Measurements from ENCODE around the gene GLT8D2.

GLT8D2 gene

GRCh38 chr12:103997286-103997900 is 52.6 kb downstream of the GLT8D2 start:
- no peak for DNase-seq

GRCh38 chr12:103996595-103996994 is 53.4 kb downstream of the GLT8D2 start:
- no peak for DNase-seq

DNA sequence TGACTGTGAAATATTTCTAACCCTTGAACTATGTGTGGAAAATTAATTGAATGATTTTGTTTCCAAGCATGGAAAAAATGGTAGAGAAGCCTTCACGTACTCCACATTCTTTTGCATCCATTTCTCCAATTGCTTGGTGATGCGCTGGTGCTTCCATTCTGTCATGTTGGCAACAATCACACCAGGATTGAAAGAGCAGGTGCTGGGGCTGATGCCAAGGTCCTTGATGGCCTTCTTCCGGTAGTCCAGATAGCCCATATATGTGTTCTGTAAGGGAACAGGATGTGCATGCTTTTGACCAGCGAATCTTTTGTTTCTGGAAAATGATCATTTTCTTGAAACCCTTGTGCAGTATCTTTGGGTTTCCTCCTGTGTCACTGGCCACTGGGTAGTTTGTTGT is 55.8 kb downstream of the GLT8D2 start:
- peak; percentile 94 for DNase-seq

DNA sequence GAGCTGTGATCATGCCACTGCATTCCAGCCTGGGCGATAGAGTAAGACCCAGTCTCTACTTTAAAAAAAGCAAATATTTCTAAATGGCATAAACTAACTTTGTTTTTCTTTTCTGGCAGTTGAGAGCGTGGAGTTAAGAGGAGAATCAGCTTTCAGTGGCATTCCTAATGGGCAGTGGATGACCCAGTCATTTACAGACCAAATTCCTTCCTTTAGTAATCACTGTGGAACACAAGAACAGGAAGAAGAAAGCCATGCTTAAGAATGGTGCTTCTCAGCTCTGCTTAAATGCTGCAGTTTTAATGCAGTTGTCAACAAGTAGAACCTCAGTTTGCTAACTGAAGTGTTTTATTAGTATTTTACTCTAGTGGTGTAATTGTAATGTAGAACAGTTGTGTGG is 63.2 kb downstream of the GLT8D2 start:
- no peak for DNase-seq

DNA sequence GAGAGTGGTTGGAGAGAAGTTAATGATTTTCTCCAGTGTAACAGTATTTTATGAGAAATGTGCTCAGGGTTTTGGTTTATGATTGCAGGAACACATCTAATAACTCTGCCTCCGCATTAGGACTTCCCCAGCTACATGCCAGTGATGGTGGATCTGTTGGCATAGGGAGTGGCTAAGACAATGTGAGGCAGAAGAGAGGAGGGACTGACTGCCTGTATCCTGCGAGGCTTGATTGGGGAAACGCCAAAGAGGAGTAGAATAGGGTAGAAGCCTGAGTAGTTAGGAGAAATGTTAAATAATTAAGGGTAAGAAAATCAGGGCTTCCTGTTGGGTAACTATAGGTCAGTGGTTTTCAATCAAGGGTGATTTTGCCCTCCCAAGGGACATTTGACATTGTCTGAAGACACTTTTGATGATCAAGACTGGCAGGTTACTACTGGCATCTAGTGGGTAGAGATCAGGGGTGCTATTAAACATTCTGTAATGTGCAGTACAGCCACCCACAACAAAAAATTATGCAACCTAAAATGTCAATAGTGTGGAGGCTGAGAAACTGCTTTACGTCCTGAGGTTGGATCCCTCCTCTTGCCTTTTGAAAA is 71.5 kb downstream of the GLT8D2 start:
- no peak for DNase-seq

DNA sequence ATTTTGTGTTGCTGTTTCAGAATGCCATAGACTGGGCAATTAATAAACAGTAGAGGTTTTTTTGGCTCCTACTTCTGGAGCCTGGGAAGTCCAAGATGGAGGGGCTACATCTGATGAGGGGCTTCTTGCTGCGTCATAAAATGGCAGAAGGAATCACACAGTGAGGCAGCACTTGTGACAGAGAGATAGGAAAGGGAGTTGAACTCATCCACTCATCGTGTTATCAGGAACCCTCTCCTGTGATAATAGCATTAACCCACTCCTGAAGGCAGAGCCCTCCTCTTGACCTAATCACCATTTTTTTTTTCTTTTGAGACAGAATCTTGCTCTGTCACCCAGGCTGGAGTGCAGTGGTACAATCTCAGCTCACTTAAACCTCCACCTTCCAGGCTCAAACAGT is 74.6 kb downstream of the GLT8D2 start:
- DNase-seq: no peak

GRCh38 chr12:103973909-103974308 is 76.1 kb downstream of the GLT8D2 start:
- no peak for DNase-seq

DNA sequence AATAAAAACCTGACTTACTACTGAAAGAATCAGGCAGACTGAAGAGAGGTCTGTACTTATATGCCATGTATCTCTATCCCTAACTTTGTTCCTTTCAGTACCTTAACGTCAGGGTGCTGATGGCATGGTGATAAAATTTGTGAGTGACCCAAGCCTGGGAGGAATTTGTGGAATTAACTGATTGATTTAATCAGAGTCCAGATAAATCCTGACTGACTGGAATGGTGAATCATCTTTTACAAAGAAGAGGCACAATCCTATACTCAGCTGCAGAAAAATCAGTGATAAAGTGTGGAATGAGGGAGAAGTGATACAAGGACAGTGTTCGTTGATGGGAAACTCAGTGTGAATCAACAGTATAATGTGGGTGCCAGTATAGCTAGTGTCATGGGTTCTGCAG is 80.6 kb downstream of the GLT8D2 start:
- DNase-seq: no peak

DNA sequence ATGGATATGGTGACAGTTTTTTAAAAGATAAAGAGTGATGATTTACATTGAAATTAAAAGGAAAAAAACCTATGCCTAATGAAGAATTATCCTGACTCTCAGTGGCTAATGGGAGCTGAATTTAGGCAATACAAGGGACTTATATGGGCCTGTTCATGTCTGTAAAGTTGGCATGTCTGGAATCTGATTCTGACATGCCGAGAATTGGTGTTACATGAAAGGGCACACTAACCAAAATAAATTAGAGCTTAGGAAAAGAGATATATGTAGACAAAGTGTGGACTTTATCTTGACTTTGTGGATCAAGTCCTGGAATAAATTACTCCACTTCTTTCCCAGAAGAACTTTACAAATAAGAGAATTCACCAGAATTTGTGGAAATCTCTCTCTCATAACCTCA is 83.3 kb downstream of the GLT8D2 start:
- no peak for DNase-seq

GRCh38 chr12:103965590-103966504 is 84.1 kb downstream of the GLT8D2 start, which contains the start of gene TDG:
Gene TDG (plus strand): TSS chr12:103965872. CDS start chr12:103966038, 166 bp downstream.
- peak; percentile 98 for DNase-seq

DNA sequence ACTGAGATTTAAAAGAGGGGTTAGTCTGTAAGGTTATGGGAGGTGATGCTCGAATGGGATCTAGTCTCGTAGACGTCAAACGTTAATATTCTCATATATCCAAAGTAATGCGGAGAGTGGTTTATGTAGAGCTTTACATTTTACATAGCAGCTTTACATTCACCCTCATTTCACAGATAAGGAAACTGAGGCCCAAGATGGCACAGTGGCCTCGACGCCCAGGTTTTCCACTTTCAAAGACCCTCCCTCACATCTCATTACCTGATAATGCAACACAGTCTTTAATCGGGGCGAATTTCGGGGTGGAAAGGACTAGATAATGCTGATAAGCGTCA is 84.8 kb downstream of the GLT8D2 start:
- no peak for DNase-seq

GRCh38 chr12:103964805-103965204 is 85.2 kb downstream of the GLT8D2 start:
- DNase-seq: no peak

GRCh38 chr12:103962493-103962892 is 87.5 kb downstream of the GLT8D2 start:
- DNase-seq: no peak

GRCh38 chr12:103960616-103961227 is 89.3 kb downstream of the GLT8D2 start:
- no peak for DNase-seq

GRCh38 chr12:103958621-103959020 is 91.4 kb downstream of the GLT8D2 start:
- DNase-seq: no peak

DNA sequence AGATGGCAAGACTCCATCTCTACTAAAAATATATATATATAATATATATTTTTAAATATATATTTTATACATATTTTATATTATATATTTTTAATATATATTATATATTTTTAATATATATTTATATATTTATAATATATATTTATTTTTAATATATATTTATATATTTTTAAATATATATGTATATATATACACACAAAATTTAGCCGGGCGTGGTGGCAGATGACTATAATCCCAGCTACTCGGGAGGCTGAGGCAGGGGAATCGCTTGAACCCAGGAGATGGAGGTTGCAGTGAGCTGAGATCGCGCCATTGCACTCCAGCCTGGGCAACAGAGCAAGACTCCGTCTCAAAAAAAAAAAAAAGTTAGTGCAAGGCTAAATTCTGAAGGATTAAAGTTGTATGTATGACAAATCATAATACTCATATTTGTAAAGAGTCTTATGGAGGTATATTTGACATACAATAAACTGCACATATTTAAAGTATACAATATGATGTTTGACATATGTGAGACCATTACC is 92.1 kb downstream of the GLT8D2 start:
- no peak for DNase-seq

DNA sequence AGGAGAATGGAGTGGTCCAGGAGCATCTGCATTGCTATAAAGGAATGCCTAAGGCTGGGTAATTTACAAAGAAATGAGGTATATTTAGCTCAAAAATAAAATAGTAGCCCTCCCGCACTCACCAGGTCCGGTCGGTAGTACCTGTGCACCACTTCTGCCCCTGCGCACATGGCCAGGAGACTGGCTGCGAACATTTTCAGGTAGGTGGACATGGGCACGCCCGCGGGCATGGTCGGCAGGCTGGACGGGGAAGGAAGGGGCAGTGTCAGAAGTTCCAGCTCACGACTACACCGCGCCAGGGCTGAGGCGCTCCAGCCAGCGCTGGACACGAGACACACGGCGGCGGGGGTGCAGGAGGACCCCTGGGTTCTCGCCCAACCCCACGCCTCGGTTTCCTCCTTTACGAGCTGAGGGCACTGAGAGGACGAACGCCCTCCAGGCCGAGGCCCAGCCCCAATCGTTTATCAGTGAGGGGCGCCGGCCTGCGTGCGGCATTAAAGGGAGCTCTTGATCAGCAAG is 93.4 kb downstream of the GLT8D2 start:
- DNase-seq: no peak

DNA sequence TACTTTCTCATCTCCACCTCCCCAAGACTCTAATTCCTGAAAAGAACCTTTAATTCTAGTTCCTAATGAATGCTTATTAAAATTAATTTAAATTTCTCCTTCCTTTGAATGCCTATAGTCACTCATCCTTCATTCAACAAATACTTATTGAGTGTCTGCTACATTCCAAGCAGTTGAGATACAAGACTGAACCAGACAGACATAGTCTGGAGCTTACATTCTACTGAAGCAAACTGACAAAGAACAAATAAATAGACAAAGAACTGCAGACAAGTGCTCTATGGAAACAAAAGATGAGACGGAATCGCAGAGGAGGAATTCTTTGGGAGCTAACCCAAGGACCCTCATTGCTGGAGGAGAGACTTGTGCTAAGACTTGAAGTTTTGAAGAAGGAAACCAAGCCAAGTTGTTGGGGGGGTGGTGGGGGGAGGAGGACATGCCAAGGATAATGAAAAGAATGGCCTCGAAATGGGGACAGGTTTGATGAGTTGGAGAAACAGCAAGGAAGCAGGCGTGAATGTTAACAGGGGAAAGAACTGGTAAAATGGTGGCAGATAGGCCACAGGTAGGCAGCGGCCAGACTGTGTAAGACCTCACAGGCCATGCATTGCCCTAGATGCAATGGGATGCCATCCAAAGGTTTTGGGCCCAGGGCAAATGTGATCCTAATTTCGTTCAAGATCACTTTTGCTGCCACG is 94.0 kb downstream of the GLT8D2 start:
- no peak for DNase-seq

DNA sequence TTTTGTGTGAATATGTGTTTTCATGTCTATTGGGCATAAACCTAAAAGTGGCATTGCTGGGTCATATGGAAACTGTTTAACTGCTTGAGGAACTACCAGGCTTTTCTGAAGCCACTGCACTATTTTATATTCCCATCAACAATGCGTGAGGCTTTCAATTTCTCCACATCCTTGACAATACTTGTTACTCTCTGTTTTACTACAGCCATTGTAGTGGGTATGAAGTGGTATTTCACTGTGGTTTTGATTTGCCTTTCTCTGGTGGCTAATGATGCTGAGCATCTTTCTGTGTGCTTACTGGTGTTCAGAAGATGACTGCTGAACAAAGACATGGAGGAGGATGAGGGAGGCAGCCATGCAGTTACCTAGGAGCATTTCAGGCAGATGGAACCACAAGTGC is 97.5 kb downstream of the GLT8D2 start:
- DNase-seq: no peak

GRCh38 chr12:103948746-103949406 is 101.1 kb downstream of the GLT8D2 start:
- no peak for DNase-seq

DNA sequence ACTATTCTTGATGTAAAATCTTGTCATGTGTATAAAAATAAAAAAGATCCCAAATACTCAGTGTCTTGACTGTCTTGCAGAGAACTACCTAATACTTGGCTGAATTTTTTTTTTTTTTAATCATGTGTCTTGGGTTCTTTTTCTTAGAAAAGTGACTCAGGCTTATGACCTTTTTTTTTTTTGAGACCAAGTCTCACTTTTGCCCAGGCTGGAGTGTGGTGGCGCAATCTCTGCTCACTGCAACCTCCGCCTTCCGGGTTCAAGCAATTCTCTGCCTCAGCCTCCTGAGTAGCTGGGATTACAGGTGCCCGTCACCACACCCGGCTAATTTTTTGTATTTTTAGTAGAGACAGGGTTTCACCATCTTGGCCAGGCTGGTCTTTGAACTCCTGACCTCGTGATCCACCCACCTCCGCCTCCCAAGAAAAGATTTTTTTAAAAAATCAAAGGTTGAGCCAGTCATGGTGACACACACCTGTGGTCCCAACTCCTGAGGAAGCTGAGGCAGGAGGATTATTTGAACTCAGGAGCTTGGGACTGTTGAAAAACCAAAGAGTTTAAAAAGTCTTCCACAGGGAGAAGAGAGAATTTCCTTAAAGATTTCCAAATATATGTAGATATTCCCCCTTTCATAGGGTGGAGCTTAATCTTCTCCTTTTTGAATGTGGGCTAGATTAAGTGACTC is 102.0 kb downstream of the GLT8D2 start:
- DNase-seq: no peak
